NCI-H446 (cell line): ENCODE data around the gene PAPPA2.

Experiments
- DNase-seq, 2 experiments: peaks; one replicate each; lab custom pipeline; 2025; lab: John Stamatoyannopoulos, UW

Gene PAPPA2

DNA sequence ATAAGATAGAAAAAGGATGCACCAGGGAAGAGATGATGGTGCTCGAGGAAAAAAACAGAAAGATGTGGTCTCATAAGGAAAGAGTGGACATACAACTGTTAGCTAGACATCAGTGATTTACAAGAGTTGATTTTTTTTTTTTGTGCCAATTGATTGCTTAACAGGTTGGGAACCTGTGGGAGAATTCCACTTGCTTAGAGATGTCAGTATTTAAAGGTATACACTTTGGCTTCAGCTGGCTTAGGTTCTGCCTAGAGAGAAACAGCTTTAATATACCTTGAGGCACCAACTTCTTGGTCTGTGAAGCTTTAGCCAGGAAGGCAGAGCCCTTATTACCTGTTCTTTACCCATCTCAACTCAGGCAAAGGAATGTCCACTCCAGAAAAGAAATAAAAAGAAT lies 303.8 kb downstream of the PAPPA2 start:
- DNase-seq: no peak

GRCh38 chr1:176767714-176768136 lies 304.8 kb downstream of the PAPPA2 start:
- DNase-seq: no peak

DNA sequence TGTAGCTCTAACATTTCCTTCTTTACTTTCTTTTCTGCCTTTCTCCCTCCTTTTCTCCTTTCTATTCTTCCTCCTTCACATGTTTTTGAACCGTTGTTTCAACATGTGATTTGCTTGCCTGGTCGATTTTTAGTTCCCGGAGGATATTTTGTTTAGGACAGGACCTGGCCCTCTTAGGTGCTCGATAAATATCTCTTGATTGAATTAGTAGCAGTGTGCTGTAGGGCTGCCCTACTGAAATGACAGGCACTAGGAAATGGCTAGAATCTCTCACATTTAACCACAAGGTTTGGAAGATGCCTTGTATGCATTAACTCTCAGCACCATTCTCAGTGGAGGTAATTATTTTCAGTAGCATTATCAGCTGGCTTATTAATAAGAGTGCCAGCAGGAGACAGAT lies 305.6 kb downstream of the PAPPA2 start:
- DNase-seq: no peak

DNA sequence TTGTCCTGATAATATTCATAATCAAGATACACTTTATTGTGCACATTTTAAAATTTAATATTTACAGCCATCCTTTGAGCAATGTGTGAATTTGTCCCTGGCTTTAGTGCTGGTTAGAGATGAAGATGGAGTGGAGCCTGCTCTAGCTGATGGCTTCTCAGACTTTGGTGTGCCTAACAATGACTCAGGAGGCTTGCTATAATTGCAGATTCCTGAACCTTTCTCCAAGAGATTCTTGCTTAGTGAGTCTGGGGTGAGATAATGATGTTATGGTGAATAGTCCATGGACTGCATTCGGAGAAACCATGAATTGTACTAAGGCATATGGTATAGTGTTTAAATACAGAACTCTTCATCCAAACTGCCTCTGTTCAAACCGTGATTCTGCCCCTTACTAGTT lies 307.1 kb downstream of the PAPPA2 start:
- DNase-seq: no peak

DNA sequence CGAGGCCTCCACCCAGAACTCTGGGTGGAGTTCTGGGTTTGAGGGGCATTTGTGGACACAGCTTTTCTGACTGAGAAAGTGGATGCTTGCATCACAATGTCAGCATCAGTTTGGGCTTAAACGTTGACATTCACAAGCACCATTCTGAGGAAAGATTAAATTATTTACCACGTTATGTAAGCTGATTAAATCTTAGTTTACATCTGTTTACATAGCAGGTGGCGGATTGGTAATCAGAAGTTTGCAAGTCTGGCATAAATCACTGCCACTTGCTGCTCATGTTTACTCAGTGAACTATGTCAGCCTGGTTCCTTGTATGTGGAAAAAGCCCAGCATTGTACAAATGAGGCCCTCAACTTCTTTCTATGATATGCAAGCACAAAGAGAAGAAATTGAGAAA lies 310.1 kb downstream of the PAPPA2 start:
- DNase-seq: no peak

GRCh38 chr1:176774224-176774623 lies 311.2 kb downstream of the PAPPA2 start:
- no peak for DNase-seq

DNA sequence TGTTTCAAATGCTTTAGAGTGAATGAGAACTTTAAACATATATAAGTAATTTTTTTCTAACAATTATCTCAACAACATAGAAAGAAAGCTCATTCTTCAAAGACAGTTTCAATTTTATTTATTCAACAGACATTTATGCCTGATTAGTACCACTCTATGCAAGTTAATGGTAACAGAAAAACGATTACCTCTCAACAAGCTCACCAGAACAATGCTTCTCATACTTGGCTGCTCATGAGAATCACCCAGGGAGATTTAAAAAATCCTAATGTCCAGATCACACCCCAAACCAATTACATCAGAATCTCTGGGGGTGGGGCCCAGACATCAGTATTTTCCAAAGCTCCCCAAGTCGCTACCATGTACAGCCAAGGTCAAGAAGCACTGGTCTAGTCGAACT lies 312.4 kb downstream of the PAPPA2 start:
- no peak for DNase-seq

DNA sequence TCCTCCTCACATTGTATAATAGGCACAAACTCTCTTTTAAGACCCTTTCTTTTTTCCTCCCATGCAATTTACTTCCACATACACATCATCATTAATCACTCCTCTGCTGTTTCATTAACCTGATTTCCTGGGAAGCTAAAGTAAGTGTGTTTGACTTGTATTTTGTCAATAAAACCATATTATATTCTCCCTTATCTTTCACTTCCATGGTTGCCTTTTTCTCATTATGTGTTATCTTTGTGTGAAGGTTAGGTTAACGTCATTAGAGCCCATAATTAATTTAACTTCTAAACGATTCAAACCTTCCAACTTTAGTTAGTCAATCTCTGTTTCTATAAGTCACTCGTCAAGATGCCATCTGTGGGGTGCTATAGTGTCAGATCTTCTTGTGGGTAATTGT lies 313.0 kb downstream of the PAPPA2 start:
- no peak for DNase-seq

DNA sequence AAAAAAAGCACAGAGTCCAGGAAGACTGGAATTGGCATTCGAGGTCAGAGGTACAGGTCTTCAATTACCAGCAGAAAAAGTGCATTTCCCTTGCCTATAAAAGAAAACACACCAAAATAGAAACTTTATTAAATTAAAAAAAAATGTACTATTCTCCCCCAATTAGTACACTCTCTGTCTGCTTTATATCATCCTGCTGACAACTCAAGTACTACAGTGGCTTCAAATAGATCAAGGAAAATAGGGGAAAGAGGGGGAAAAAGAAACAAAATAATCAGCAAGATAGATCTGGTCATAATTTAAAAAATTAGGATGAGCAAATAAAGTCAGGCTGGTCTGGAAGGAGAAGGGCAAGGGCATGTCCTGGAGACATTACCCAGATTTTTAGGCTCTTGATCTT lies 315.1 kb downstream of the PAPPA2 start:
- DNase-seq: no peak

DNA sequence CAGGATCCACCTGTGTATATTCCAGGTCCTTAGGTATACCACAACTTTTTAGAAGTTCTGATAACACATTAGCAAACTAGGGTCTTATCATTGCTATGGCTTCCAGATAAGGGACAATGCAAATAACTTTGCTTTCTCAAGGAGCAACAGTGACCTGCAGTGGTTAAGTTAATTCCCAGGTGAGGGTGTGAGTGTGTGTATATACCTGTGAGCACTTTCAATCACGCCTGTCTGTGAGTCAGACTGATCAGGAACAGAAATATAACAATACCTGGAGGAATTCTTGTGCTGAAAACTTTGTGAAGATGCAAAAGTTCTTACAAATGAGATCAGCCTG lies 317.0 kb downstream of the PAPPA2 start:
- DNase-seq: no peak

- DNase-seq: no peak
Measured at GRCh38 chr1:176783309-176783708, 320.3 kb downstream of the PAPPA2 start.

DNA sequence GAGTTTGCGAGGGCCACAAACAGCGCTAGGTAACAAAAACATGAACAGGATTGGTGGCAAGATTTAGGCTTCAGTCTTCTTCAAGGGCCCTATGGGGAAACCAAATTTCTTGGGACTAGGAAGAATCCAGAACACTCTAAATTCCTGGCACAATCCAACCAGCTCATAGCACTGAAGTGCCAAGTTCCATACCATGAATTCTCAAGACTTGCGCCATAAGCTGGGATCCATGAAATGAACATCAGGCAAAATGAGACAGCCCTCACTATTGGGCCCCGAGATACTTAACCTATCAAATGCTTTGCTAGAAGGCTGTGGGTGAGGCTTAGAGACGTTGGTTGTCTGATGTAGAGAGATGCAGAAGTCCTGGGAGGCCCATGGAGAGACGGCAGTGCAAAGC lies 322.1 kb downstream of the PAPPA2 start:
- no peak for DNase-seq

- DNase-seq: no peak
Measured at GRCh38 chr1:176785791-176786190, 322.8 kb downstream of the PAPPA2 start.

DNA sequence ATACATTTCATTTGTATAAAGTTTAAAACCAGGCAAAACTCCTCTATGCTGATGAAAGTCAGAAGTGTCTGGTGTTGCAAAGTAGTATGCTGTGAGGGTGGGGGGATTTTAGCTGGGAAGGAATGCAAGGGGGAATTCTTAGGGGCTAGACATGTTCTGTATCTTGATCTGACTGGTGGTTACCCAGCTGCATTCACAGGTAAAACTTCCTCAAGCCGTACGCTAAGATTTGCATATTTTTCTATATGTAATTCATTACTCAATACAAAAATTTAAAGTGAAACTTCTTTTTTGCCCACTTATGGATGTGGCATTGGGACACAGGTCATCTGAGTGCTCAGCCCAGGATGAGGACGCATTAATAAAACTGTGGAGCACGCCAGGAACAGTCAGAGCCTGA lies 323.3 kb downstream of the PAPPA2 start:
- DNase-seq: no peak

DNA sequence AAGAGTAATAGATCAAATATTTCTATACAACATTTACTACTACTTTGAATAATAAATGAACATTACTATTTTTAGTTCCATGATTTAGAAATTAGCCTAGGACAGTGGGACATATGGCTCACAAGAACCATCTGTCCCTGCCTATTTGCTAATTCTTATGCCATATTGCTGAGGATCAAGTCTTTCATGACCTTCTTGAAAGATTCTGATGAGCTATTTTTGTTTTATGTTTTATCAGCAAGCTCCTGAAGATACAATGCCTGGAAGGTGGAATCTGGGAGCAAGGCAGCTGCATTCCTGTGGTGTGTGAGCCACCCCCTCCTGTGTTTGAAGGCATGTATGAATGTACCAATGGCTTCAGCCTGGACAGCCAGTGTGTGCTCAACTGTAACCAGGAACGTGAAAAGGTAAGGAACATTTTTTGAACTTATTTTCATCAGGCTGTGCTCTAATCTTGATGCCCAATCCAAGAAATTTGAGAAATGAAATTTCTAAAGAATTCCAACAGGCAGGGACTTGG lies 326.7 kb downstream of the PAPPA2 start:
- peak in 1 of 2 experiments; percentile 39 for DNase-seq

DNA sequence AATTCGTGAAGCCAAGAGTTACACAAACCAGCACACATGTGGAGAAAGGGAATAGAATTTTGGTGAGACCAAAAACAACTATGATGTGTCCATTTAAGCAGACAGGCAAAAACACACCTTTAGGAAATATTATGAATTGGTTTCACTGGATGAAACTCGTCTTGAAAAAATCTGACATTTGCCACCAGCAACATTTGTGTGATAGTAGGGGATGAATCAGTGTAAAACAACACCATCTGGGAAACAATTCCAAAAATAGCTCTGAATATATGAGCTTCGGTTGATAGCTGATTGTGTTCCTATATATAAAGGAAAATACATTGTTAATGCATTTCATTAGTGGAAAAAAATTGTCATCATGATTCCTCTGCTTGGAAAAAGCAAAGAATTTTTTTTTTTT lies 327.8 kb downstream of the PAPPA2 start:
- no peak for DNase-seq

DNA sequence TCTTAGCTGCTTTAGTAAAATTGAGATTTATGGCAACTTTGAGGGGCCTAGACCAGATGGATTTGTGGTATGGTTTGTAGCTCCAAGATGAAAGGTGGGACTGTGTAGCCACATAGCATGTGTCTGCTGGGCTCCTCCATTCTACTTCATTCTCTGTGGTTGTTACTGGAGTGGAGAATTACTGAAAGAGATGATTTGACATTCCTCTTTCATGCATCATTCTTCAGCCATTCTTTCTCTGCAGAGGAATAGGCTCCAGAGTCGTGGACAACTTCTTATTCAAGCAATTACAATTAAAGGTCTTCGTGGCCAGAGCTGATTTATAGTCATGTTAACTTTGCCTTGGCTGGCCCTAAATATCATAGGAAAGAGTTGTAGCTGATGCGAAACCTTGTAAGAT lies 328.9 kb downstream of the PAPPA2 start:
- no peak for DNase-seq

DNA sequence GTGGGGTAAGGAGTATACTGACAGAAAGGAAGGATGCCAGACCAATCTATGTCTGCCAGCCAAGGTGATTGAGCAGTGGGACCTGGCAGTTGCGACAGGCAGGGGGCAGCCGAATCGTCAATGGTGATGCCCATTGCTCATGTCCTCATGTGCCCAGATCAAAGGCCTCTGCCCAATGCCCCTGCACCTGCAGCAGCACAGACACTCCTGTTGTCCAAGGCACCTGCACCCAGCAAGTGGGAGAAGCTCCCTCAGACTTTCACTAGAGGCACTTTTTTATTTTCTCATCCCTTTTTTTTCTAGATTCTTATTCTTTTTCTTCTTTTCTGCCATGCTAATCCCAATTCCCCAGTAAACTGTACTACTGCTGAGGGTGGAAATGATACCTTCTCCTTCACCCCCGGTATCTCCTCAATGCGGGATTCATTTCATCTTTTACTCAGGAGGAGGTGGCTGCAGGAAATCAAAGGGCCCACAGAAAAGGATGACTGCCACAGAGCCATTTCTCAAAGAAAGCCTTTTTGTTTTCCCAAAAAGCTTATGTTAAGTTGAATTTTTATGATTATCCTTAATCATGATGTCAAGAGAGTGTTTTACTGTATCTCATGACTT lies 332.0 kb downstream of the PAPPA2 start:
- DNase-seq: no peak

GRCh38 chr1:176795929-176796328 lies 333.0 kb downstream of the PAPPA2 start:
- no peak for DNase-seq

GRCh38 chr1:176796583-176796982 lies 333.6 kb downstream of the PAPPA2 start:
- no peak for DNase-seq

DNA sequence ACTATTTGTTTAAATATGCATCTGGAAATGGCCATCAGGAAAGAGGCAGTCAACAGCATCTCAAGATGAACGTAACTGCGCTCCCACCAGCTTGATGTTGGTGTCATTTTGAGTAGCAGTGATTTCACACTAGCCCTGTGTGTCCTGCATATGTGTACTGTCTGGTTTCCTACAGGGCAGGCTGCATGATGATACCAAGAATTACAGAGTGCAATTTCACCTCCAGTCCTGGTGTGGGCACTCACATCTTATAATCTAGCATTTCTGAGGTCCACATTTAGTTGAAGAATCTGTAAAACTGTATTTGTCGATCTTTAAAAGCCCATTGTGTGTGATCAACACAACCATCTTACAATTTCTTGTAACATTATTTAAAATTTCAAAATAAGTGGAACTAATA lies 336.4 kb downstream of the PAPPA2 start:
- DNase-seq: no peak

- DNase-seq: no peak
Measured at GRCh38 chr1:176800978-176801513, 338.1 kb downstream of the PAPPA2 start.

DNA sequence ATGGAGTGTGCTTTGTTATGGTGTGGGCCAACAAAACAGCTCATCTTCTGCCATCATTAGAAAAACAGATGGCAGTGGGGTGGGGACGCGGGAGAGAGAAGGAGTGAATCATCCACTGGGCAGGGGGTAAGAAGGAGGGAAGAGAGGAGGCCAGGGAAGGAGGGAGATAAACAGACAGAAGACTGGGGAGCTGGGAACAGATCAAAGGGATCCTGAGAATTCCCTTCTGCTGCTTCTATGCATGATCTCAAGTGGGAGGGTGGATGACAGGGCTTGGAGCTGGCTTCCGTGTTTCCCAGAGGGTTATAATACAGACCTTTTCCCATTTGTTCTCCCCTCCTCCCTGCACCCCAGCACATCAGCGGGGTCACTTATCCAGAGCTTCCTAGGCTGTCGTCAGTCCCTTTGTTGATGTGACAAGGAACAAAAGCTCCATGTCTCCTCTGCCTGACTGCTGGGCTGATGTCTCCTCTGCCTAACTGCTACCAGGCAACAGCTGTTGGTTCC lies 338.6 kb downstream of the PAPPA2 start:
- peak; percentile 90 to 96 for DNase-seq

- DNase-seq: peak; percentile 52 to 66
Measured at GRCh38 chr1:176802316-176802715, 339.3 kb downstream of the PAPPA2 start.
